ENCODE measurements around the gene MMP24OS.
"Not testable (repeated sequence)": the region's sequence is repeated elsewhere in the genome, so short reads cannot be mapped to it uniquely, and the experiment has no call there.

MMP24OS gene

DNA sequence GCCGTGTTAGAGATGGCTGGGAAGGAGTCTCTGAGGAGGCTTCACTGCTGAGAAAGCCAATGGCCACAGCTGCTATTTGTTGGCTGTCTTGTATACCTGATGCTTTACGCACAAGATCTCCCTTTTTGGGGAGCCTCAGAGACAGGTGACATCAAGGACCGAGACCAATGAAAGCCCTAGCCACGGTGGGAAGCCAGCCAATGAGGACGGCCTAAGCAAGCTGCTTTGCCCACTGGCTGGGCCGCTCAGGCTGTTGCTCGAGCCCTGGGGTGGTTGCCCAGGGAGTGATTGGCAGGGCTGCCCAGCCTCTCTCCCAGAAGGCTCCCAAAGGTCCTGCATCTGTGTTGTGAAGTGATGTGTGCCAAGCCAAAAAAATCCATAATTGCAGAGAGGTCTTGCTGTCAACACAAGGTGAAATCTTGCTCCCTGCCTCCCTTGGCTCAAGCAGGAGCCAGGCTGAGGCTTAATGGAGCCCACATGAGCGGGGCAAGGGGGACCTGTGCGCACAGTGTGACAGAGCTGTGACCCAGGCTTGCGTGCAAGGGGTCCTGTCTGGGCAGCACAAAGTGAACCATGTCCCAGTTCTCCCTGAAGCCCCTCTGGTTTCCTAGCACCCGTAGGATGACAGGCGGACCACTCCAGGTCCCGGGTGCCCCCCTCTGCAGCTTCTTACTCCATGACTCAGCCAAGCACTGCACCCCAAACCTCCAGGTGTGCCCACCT is 4.3 kb downstream of the MMP24OS start:
- FAIRE-seq: no peak

GRCh38 chr20:35271904-35272303 is 6.0 kb downstream of the MMP24OS start:
- FAIRE-seq: no peak

GRCh38 chr20:35271073-35271882 is 6.6 kb downstream of the MMP24OS start:
- no peak for FAIRE-seq

- FAIRE-seq: no peak
Measured at GRCh38 chr20:35270021-35270902, 7.7 kb downstream of the MMP24OS start.

- FAIRE-seq: peak; percentile 91
Measured at GRCh38 chr20:35269055-35269781, 8.7 kb downstream of the MMP24OS start.

- no peak for FAIRE-seq
Measured at GRCh38 chr20:35267092-35267491, 10.8 kb downstream of the MMP24OS start.

GRCh38 chr20:35264755-35265154 is 13.2 kb downstream of the MMP24OS start:
- peak; percentile 68 for FAIRE-seq

- FAIRE-seq: no peak
Measured at GRCh38 chr20:35263532-35264341, 14.2 kb downstream of the MMP24OS start.

DNA sequence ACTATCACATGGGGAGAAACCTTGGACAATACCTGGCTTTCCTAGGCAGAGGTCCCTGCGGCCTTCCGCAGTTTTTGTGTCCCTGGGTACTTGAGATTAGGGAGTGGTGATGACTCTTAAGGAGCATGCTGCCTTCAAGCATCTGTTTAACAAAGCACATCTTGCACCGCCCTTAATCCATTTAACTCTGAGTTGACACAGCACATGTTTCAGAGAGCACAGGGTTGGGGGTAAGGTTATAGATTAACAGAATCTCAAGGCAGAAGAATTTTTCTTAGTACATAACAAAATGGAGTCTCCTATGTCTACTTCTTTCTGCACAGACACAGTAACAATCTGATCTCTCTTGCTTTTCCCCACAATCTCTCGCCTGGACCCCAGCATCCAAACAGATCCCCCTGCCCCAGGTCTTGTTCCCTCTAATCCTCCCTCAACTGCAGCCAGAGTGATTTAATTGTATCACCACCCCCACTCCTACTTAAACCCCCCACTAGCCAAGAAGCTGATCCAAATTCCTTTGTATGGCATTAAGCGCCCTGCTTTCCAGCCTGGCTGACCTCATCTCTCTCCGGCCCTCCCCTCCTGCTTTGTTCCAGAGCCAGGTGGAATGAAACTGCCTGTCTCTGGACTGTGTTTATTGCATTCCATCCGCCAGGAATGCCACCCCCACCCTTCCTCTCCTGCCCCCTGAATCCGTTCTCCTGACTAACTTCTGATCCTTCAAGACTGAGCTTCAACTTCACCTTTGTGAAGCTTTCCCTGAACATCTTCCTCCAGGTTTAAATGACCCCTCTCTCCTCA is 15.0 kb downstream of the MMP24OS start:
- FAIRE-seq: peak; percentile 99

DNA sequence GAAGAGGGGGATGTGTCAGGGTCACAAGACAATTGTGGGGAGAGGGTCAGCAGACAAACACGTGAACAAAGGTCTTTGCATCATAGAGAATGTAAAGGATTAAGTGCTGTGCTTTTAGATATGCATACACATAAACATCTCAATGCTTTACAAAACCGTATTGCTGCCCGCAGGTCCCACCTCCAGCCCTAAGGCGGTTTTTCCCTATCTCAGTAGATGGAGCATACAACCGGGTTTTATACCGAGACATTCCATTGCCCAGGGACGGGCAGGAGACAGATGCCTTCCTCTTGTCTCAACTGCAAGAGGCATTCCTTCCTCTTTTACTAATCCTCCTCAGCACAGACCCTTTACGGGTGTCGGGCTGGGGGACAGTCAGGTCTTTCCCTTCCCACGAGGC is 15.6 kb downstream of the MMP24OS start:
- FAIRE-seq: peak; percentile 81

DNA sequence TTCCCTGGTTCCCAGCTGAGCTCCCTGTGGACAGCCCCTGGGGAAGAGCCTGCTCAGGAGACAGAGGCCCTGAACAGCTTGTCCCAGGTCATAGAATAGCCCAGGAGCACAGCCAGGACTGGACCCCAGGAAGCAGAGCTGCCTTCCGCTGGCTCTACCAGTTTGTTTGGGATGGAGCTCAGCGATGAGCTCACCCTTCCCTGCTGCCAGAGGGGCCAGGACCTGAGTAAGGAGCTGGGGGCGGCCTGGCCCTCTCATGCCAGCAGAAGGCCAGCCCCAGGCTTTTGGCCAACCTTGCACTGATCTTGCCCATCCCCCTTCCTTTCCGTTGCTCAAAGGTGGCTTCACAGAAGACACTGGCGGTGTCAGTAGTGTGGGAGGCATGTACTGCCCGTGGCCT is 17.5 kb downstream of the MMP24OS start:
- no peak for FAIRE-seq

DNA sequence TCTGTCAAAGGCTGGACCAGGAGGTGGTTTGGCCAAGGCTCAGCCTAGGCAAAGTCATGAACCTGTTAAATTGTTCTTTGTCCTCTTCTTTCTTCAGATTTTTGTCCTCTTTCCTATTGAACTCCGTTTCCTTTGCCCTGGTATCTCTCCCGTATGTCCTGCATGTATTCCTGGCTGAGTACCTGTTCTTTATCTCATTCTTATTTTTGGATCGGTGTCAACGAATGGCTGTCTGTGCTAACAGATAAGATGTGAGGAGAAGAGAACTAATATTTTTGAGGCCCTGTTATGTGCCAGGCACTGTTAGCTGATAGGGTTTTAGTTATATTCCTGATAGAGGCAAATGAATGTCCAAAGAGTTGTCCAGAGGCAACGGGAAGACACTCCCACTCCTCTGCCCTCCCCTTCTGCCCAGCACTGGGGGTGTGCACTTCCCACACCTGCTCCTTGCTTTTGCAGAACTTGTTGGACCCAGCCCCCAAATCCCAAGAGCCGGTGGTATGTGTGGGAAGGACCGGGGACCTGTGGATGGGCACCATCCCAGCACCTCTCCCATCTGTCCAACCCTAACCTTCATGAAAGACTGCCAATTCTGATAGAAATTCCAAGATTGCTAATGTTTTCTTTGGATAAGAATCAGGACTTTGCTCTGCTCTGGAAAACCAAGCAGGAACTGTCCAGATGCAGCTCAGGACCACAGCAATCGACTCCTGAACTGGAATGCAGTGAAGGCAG is 20.6 kb downstream of the MMP24OS start:
- FAIRE-seq: no peak

DNA sequence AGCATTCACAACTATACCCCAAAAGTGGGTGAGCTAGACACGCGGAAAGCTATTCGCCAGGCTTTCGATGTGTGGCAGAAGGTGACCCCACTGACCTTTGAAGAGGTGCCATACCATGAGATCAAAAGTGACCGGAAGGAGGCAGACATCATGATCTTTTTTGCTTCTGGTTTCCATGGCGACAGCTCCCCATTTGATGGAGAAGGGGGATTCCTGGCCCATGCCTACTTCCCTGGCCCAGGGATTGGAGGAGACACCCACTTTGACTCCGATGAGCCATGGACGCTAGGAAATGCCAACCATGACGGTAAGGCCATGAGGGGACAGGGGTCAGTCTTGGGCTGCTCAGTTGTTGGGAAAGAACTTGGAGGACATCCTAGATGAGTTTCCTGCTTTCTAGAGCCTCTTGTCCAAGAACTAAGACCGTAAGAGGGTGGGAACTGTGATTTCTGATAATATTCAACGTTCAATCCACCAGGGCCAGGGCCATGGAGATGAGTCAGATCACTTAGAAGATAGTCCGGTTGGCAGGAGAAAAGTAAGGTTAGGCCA is 23.4 kb downstream of the MMP24OS start:
- FAIRE-seq: no peak

DNA sequence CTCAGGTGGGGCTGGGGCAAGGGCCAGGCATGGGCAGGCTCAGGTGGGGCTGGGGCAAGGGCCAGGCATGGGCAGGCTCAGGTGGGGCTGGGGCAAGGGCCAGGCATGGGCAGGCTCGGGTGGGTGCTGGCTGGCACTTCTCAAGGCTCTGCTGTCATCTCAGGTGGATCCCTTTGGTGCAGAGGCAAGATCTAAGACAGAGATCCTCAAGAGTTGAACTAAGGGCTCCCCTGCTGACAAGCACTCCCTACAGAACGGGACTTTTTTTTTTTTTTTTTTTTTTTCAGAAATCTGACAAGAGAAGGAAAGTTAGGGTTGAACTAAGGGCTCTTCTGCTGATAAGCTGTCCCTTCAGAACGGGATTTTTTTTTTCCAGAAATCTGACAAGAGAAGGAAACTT is 24.9 kb downstream of the MMP24OS start:
- FAIRE-seq: no peak

GRCh38 chr20:35252598-35252997 is 25.3 kb downstream of the MMP24OS start:
- FAIRE-seq: not testable (repeated sequence)

- FAIRE-seq: no peak
Measured at GRCh38 chr20:35252037-35252461, 25.9 kb downstream of the MMP24OS start.

DNA sequence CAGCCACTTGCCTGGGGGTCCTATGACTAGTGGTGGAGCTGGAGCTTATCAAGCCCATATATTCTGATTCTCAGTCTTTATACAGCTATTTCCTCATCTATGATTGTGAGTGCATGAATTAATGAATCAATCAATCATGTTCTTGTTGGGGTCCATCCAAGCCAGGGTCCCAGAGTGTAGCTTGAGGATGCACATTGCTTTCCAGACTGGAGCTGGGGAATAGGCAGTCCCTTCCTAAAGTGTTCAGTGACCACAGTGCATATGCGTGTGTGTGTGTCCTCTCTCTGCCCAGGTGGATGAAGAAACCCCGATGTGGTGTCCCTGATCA is 26.3 kb downstream of the MMP24OS start:
- FAIRE-seq: no peak

- FAIRE-seq: peak; percentile 17
Measured at GRCh38 chr20:35248641-35249475, 29.1 kb downstream of the MMP24OS start.

DNA sequence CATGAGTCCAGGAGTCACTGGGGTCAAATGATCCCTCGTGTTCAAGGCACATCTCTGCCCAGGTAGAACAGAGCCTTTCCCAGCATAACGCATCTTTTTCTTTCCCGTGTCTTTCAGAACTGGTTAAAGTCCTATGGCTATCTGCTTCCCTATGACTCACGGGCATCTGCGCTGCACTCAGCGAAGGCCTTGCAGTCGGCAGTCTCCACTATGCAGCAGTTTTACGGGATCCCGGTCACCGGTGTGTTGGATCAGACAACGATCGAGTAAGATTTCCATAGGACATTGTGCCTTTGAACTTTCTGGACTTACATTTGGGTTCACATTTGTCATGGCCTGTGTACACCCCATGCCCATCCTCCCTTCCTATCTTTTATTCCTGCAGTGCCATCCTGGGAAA is 31.2 kb downstream of the MMP24OS start:
- FAIRE-seq: no peak

Measured in G401.6 (cell line).